ENCODE measurements around the gene TSACC. TPM values are rescaled to one million over a fixed set of nuclear protein-coding genes. Genes with fewer than 3 reads are reported as not detected.
A peak's percentile ranks its signal among the peaks of the same experiment; 100 is the strongest.

Gene TSACC
- total RNA-seq, 1 experiment from 2014 or later, result 3.6 TPM

DNA sequence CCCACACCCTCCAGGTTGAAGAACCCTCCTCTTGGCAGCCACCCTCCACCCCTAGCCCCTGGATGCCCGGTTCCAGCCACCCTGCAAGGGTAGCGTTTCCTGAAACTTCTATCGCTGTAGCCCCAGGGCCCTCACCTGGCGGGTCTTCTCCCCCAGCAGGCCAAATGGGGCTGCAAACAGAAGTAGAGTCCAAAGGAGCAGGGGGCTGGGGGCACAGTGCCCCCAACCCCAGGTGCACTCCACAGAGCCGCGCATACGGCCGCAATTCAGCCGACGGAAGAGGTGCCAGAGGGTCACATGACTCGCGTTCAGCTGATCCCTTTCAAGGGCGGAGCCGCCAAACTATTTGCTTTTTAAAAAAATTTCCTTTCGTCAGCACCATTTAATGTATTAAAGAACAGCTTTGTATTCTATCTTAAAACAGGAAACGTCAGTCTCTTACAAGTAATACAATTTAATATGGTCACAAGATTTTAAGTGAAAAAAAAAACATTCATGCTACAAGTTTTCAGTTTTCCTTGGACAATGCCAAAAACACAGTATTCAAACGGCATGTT lies 42.9 kb upstream of the TSACC start, which contains the start of gene GLMP:
TSS of gene GLMP (minus strand) at position 289 of the 557 bp plus-strand sequence. CDS start at position 255, 34 bp downstream.
- ATAC-seq (0 out of 2 replicates have a peak, but pooled peaks have one; percentile 23), DNase-seq (ENCODE audit: low read depth, low spot score) (no peak)
- Histone ChIP-seq H3K27ac (ENCODE audit: low read length) (peak within 1 kb of the TSS; percentile 87), H3K4me3 (ENCODE audit: low read depth in 2 of 2, low read length in 2 of 2) (peak within 1 kb of the TSS; percentile 57 to 86), H3K9me3 (ENCODE audit: control insufficient read depth, insufficient read depth, low read depth, low read length) (no peaks in the 10 kb centered on the region), H3K36me3 (ENCODE audit: control insufficient read depth, insufficient read depth, low read length) (no peaks in the 10 kb centered on the region), H3K4me1 (ENCODE audit: control insufficient read depth, insufficient read depth, low read length) (peaks cover 18% of the 10 kb centered on the region), H3K27me3 (ENCODE audit: control insufficient read depth, insufficient read depth, low read length) (no peaks in the 10 kb centered on the region)
- in situ Hi-C loops (cut with HindIII; ENCODE audit: low pct_unique_long_range_greater_than_20kb, low sequenced_read_pairs) (no loop called here), intact Hi-C loops (cut with micrococcal nuclease; ENCODE audit: unreplicated experiment) (no loop called here)
- BruUV-seq (replicated peaks), result no TSS peak
- ChIA-PET CTCF (no interaction called here), POLR2A (no interaction called here)
- TF ChIP-seq SIN3A (IDR thresholded peaks at IDR 0.05; ENCODE audit: borderline replicate concordance, insufficient read depth, low read depth, low read length) (peak; percentile 74; the same call in 1 of the 2 replicates), TCF7L2 (IDR thresholded peaks at IDR 0.05; ENCODE audit: low read depth, low read length) (0 out of 2 replicates have a peak, but pooled peaks have one; percentile 53), POLR2AphosphoS5 (IDR thresholded peaks at IDR 0.05; ENCODE audit: low read depth, low read length) (peak; percentile 24; the same call in 1 of the 2 replicates), CTCF (IDR thresholded peaks at IDR 0.05) (no peak)
- TF ChIP-seq, protein P1, sequence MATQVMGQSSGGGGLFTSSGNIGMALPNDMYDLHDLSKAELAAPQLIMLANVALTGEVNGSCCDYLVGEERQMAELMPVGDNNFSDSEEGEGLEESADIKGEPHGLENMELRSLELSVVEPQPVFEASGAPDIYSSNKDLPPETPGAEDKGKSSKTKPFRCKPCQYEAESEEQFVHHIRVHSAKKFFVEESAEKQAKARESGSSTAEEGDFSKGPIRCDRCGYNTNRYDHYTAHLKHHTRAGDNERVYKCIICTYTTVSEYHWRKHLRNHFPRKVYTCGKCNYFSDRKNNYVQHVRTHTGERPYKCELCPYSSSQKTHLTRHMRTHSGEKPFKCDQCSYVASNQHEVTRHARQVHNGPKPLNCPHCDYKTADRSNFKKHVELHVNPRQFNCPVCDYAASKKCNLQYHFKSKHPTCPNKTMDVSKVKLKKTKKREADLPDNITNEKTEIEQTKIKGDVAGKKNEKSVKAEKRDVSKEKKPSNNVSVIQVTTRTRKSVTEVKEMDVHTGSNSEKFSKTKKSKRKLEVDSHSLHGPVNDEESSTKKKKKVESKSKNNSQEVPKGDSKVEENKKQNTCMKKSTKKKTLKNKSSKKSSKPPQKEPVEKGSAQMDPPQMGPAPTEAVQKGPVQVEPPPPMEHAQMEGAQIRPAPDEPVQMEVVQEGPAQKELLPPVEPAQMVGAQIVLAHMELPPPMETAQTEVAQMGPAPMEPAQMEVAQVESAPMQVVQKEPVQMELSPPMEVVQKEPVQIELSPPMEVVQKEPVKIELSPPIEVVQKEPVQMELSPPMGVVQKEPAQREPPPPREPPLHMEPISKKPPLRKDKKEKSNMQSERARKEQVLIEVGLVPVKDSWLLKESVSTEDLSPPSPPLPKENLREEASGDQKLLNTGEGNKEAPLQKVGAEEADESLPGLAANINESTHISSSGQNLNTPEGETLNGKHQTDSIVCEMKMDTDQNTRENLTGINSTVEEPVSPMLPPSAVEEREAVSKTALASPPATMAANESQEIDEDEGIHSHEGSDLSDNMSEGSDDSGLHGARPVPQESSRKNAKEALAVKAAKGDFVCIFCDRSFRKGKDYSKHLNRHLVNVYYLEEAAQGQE (IDR thresholded peaks at IDR 0.05; ENCODE audit: insufficient read depth in 1 of 2, low read depth in 2 of 2, low read length in 1 of 2), result no peak

GRCh38 chr1:156298852-156299357 lies 39.4 kb upstream of the TSACC start, which contains the start of gene VHLL:
VHLL (minus strand) TSS chr1:156299307; CDS start chr1:156299189, 118 bp downstream.
- no peaks in the 10 kb centered on the region for H3K27me3 ChIP-seq (ENCODE audit: control insufficient read depth, insufficient read depth, low read length)
- ATAC-seq, result no peak
- H3K27ac ChIP-seq (ENCODE audit: low read length), result no peak within 1 kb of the TSS
- CTCF ChIA-PET, result no interaction called here
- no peak for TF ChIP-seq POLR2AphosphoS5 (IDR thresholded peaks at IDR 0.05; ENCODE audit: low read depth, low read length)
- no peak for TF ChIP-seq TCF7L2 (IDR thresholded peaks at IDR 0.05; ENCODE audit: low read depth, low read length)
- TF ChIP-seq SIN3A (IDR thresholded peaks at IDR 0.05; ENCODE audit: borderline replicate concordance, insufficient read depth, low read depth, low read length), result no peak
- no peak for TF ChIP-seq CTCF (IDR thresholded peaks at IDR 0.05)
- TF ChIP-seq, protein P1 (IDR thresholded peaks at IDR 0.05; ENCODE audit: insufficient read depth in 1 of 2, low read depth in 2 of 2, low read length in 1 of 2), result no peak
- H3K4me1 ChIP-seq (ENCODE audit: control insufficient read depth, insufficient read depth, low read length), result peaks cover 7% of the 10 kb centered on the region; the same call in 1 of the 2 replicates
- H3K4me3 ChIP-seq (ENCODE audit: low read depth in 2 of 2, low read length in 2 of 2), result no peak within 1 kb of the TSS
- no TSS peak for BruUV-seq (replicated peaks)
- no peak for DNase-seq (ENCODE audit: low read depth, low spot score)
- H3K9me3 ChIP-seq (ENCODE audit: control insufficient read depth, insufficient read depth, low read depth, low read length), result no peaks in the 10 kb centered on the region
- no peaks in the 10 kb centered on the region for H3K36me3 ChIP-seq (ENCODE audit: control insufficient read depth, insufficient read depth, low read length)
- in situ Hi-C loops (cut with HindIII; ENCODE audit: low pct_unique_long_range_greater_than_20kb, low sequenced_read_pairs) (no loop called here), intact Hi-C loops (cut with micrococcal nuclease; ENCODE audit: unreplicated experiment) (no loop called here)
- POLR2A ChIA-PET, result no interaction called here

All from Panc1 (cell line).